ENCODE measurements around the gene CNTNAP2. TPM values are rescaled to one million over a fixed set of nuclear protein-coding genes. Genes with fewer than 3 reads are reported as not detected.
"Not testable (repeated sequence)": the region's sequence is repeated elsewhere in the genome, so short reads cannot be mapped to it uniquely, and the experiment has no call there.

CNTNAP2 gene
- total RNA-seq, 1 donor = 0.54 TPM

DNA sequence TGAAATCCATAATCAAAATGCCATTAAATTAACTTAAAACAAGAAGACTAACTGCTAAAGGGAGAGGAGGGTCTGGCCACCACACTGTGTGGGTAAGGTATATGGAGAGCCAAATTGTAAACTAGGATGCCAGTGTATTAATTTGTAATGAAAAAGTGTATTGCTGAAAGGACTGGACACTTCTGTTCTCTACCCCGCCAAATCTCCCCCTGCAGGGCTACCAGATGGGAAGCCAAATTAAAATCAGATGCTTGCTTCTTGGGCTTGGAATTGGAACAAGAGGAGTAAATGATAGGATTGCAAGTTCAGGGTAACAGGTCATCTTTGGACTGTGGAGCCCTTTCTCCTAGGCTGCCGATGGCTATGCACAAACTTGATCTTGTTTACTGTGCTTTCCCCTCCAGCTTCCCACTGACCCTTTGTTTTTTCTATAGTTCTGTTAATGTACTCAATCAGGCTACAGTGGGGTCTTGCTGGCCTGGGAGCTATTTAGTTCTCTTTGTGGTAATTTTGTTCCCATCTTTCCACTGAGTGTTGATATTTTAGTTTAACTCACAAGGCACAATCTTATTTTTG, 1541.9 kb downstream of the CNTNAP2 start:
- DNase-seq (ENCODE audit: low read depth in 2 of 3, low spot score in 2 of 3) = no peak

DNA sequence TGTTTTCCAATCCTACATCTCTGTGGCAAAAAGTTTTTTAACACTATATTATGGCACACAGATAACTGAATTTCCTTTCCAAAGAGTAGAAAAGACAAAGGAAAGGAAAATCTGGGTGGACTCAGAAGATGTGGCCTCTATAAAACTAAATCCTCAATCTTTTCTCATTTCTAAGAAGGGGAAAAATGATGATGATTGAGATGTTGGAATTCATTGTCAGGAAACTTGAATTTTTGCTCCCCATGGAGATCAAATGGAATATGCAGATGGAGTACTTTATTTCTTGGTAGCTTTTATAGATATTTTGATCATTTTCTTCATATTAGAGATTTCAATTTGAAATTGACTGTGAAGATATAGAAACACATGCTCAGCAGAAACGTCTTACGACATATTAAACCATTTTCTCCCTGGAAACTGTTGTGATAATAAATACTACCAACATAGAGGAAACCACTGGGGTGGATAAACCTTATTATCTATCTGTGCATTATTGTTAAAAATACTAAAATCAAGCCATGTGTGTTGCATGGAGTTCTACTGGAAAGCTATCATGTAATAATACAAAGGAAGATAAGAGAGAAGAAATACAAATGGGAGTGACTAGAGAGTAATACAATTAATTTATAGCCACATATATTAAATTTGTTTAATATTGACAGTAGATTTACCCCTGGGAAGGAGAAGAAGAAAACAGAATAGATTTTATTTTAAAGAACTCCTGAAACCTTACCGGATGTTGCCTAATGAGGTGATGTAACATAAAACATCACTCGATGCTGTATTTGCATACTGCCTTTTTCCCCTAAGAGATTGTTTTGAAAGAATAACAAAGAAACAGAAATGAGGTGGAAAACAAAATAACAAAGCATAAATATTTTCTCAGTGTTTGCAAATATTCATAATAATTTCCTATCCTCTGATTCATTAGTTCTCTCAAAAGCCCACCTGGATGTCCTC, 1542.7 kb downstream of the CNTNAP2 start:
- no peak for DNase-seq (ENCODE audit: low read depth in 2 of 3, low spot score in 2 of 3)

DNA sequence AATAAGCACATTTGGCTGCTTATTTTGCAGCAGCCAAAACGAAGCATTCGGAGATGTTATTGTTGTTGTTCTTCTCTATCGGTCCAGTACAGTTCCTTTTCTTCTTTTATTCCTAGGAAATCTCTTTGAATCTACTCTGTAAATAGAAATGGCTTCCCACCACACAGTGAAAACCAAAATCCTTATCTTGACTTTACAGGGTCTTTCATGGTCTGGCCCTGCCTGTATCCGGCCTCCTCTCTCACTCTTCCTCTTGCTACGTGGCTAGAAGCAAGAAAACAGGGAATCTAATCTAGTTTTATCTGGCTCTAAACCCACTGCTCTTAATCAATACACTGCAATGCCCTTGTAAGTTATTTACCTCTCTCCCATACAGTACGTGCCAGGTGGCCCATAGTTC, 1547.9 kb downstream of the CNTNAP2 start:
- DNase-seq (ENCODE audit: low read depth in 2 of 3, low spot score in 2 of 3) = peak in 2 of 3 donors; percentile 13 to 58

DNA sequence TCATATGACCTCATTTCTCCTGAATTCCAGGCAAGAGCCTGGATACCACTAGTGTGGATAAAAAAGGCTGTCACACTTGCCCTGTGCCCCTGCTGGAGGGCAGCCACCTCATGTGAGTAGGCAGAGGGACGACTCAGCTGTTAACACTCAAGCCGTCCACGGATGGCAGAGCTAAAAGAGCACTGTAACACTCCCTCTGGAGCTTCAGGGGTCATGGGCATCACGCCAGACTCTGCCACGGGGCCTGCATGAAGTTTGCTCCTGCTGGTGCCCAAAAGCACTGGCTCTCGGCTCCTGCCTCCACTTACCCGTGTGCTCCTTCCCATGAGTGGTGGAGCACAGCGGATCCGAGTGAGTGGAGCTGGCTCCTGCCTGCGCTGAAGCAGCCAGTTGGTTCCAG, 1554.2 kb downstream of the CNTNAP2 start:
- DNase-seq (ENCODE audit: low read depth in 2 of 3, low spot score in 2 of 3) = no peak

DNA sequence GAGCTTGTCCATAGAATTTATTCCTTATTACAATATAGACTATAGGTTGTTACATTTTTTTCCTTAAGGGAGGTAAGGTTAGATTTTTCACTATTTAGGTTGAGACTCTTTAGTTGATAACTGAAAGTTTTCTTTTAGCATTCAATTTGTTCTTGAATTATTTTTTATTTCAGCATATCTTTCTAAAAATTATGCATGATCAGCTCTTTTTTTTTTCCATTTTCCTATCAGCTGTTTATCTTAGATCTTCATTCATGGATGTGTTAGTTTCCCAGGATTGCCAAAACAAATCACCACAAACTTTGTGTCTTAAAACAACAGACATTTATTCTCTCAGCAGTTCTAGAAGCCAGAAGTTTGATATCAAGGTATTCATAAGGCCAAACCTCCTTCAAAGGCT, 1558.1 kb downstream of the CNTNAP2 start:
- no peak for DNase-seq (ENCODE audit: low read depth in 2 of 3, low spot score in 2 of 3)

DNA sequence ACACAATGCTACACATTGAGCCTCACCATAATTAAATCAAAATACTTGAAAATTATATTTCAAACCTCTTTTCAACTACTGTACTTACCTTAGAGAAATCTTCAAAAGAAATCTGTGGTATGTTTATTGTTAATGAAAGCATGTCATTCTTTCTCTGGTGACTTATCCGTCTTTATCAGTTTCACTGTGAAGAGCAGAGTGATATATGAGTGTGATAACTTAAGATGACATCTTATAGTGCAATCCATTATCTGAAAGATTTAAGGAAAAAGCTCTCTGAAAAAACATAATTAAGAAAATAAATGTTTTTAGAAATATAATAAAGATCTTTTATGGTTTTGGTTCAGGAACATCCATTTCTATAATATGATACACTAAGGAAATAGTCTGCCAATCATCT, 1562.3 kb downstream of the CNTNAP2 start:
- DNase-seq (ENCODE audit: low read depth in 2 of 3, low spot score in 2 of 3) = no peak

DNA sequence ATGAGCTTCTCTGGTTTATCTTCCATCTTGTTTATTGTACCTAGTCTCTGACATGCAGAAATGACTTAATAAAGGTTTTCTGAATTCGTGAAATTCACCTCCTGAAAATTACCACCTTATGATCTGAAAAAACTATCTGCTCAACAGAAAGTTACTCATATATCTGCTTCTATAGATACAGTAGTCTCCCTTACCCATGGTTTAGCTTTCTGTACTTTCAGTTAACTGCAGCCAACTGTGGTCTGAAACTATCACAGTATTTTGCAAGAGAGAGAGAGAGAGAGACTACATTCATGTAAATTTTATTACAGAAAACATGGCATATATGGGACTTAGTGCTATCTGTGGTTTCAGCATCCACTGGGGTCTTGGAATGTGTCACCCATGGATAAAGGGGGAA, 1564.9 kb downstream of the CNTNAP2 start:
- no peak for DNase-seq (ENCODE audit: low read depth in 2 of 3, low spot score in 2 of 3)

DNA sequence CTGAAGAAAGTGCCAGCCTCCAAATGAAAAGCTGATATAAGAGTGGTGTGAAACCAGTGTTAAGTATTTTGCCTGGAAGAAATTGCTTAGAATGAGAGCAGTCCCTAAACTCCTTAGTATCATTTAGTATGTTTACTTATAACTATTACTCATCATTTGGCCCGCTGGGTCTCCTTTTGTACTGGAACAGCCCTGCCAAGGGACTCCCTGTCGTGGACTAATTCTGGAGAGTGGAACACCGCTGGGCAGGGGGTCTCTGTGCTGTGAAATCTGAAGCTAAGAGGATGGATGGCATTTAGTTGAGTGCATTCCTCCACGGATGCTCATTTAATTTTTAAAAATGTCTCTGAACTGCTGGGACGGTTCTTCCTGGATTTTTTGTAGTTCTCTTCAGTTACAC, 1584.1 kb downstream of the CNTNAP2 start:
- no peak for DNase-seq (ENCODE audit: low read depth in 2 of 3, low spot score in 2 of 3)

DNA sequence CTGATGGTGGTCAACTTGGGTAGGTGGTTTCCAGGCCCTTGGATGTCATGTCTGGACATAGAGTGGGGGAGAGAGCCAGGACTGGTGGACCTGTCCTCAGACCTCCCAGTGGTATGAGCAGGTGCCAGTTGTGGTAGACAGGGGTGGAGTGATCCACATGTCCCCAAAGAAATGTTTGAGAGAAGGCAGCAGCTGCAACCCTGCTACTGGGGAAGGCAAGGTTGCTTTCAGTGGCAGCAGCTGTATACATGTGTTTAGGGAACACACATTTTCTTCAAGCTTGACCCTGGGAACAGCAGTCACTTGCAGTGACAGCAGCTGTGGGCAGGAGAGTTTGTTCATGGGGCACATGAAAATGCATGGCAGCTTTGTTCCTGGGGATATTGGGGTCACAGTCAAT, 1591.3 kb downstream of the CNTNAP2 start:
- no peak for DNase-seq (ENCODE audit: low read depth in 2 of 3, low spot score in 2 of 3)

DNA sequence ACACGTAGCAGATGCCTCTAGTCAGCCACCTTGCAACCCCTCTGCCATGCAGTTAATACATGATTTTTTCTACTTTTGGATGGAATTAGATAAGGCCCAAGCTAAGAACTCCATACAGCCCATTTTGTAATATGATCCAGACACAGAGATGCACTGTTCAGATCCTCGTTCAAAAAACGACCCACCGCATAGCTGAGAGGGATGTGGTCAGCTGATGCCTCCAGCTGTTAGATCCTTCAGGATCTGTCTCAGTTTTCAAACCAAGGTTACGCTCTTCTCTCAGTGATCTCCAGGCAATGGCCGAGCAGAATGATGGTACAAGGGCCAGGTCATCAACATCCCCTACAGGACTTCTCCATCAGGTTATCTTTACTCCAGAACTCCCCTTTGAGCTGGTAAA, 1592.3 kb downstream of the CNTNAP2 start:
- no peak for DNase-seq (ENCODE audit: low read depth in 2 of 3, low spot score in 2 of 3)

DNA sequence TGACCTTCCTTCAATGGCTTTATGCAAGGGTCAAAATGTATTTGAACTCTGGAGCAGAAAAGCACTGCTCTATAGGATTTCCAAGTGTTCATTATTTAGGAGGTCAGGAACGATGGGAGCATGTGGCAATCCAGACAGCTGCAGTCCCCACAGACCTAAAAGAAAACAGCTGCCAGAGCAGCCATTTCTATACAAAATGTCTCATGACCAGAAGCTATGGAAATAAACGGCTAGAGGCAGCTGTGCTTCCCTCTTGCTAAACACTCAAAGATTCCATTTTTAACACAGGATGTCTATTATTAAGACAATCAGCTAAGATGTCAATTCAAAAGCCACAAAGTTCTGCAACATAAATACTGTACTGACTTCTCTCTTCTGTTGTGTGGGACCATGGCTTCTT, 1594.8 kb downstream of the CNTNAP2 start:
- peak in 1 of 3 donors; percentile 50 for DNase-seq (ENCODE audit: low read depth in 2 of 3, low spot score in 2 of 3)

DNA sequence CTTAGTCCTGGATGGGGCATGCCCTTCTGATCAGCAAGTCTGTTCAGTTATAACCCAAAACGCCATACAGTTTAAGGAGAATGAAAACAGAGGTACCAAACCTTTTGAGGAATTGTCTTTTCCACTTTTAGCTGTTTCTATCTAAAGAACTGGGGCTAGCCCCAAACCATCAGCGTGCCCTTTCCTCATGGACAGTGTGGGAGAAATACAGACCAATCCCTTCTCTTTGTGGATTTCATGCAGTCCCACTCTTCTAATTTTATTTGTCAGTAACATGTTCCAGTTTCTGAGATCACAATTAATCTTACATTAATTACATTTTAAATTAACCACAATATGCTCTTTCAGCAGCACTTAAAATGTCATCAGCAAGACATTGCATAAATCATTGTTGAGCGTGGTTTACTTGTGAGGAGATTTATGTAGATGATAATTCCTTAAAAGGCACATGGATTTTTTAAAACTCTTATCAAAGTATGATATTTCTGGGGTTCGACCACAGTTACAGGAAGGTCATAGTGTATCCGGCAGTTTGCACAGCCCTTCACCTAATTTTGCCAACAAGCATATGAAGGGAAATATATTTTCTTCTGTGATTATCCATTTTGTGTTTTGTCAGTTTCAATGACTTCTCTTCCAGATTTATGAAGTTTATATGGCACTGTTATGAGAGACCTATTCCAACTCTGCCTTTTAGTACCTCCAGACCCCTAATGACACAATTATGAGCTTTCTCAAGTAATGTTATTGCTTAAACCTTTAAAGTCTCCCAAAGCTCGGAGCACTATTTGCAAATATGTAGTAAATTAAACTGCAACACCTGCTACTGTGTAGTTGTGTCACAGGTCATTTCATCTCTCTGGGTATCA, 1605.6 kb downstream of the CNTNAP2 start:
- DNase-seq (ENCODE audit: low read depth in 2 of 3, low spot score in 2 of 3) = no peak

DNA sequence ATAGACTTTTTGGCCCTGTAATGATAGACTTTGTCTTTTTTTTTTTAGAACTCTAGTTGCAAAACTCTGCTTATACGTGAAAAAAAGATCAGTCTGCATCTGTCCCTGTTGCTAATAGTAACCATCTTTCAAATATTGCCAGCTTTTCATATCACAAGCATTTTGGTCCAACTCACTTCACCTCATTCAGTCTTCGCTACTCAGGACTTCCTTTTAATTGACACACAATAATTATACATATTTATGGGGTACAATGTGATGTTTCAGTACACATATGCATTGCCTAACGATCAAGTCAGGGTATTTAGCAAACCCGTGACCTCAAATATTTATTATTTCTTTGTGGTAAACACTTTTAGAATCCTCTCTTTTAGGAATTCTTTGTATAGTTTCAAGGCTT, 1606.9 kb downstream of the CNTNAP2 start:
- DNase-seq (ENCODE audit: low read depth in 2 of 3, low spot score in 2 of 3) = no peak

DNA sequence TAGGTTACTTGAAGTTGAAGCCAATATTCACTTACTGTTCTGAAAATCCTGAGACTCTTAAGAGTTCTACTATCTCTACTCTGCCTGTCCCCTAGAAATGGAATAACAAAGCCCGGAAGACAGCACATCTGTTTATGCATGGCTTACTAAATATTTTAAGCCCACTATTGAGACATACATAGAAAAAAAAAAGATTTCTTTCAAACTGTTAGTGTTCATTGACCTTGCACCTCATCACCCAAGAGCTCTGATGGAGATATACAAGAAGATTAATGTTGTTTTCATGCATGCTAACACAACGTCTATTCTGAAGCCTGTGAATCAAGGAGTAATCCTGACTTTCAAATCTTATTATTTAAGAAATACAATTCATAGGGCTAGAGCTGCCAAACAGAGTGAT, 1614.7 kb downstream of the CNTNAP2 start:
- DNase-seq (ENCODE audit: low read depth in 2 of 3, low spot score in 2 of 3) = no peak

DNA sequence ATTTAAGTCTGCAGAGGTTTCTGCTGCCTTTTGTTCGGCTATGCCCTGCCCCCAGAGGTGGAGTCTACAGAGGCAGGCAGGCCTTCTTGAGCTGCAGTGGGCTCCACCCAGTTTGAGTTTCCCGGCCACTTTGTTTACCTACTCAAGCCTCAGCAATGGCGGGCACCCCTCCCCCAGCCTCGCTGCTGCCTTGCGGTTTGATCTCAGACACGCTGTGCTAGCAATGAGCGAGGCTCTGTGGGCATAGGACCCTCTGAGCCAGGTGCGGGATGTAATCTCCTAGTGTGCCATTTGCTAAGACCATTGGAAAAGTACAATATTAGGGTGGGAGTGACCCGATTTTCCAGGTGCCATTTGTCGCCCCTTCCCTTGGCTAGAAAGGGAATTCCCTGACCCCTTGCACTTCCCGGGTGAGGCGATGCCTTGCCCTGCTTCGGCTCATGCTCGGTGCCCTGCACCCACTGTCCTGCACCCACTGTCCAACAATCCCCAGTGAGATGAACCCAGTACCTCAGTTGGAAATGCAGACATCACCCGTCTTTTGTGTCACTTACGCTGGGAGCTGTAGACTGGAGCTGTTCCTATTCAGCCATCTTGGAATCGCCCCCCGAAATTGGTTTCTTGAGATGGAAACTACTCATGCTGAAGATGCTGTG, 1621.1 kb downstream of the CNTNAP2 start:
- not testable (repeated sequence) for DNase-seq (ENCODE audit: low read depth in 2 of 3, low spot score in 2 of 3)

DNA sequence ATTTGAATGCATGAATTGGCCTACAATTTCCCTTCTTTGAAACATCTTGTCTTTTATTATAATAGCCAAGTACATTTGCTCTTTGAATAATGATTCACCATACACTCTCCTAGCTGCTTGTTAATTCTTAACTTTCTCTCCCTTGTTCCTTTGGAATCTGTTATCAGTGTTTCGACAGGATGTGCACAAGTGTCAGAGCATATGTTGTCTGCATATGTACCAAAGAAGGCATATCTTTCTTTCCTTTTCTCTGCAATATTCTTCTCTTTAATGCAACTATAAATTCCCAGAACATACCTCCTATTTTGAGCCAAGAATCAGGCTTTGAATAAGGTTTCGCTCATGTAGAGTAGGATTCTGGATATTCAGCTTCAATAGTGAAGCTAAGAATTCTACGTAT, 1625.7 kb downstream of the CNTNAP2 start:
- no peak for DNase-seq (ENCODE audit: low read depth in 2 of 3, low spot score in 2 of 3)

DNA sequence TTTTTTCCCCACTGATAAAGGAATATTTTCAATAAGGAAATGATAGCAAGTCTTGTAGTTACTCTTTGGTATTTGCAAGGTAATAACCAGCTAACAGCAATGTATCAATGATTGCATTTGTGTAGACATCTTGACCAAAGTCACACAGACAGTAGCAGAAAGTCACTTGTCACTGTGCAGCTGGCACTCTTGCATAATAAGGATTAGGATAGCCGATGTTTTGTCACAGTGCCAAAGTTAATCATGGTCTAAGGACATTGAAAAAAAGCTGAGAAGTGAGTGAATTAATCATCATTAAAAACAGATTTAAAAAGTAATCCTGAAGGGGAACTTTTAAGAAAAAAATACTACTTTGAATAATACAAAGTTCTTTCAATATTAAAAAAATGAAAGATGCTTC, 1639.7 kb downstream of the CNTNAP2 start:
- DNase-seq (ENCODE audit: low read depth in 2 of 3, low spot score in 2 of 3) = no peak

DNA sequence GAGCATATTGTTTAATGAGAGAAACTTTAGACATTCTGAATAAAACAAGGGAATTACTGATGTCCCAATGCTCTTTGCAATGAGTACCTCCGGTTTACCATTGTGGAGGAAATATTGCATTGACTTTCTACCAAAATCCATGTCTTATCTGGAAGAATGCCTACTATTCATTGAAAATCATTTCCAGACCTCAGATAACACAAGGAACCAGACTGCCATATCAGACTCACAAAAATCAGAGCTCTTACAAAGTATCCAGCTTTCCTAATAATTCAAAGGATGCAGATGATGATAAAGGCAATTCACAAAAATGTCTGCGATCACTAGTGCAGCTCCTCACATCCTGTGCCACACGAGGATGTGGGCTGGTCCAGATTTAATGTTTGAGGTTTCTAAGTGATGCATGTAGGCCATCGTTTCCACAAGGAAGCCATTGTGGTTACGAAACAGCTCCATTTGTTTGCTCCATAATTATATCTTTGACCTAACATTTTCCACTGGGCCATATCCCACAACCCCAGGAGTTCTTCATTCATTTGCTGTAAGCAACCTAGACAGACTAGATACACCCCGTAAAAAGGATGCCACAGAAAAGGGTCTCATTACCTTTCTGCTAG, 1642.8 kb downstream of the CNTNAP2 start:
- DNase-seq (ENCODE audit: low read depth in 2 of 3, low spot score in 2 of 3) = no peak

DNA sequence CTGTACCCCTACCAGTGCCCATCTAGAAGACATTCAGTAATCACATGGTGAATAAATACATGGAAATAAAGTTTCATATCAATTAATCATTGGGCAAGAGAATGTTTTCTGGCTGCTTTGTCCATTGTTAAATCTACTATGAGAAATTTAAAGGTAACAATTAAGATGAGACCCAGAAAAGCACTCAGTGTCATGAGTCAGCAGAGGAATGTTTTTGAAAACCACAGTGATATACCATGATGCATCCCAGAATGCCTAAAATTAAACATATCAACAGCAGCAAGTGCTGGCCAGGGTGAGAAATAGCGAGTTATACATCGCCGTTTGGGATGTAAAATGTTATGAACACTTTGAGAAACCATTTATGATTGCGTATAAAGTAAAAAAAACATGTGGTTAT, 1648.7 kb downstream of the CNTNAP2 start:
- DNase-seq (ENCODE audit: low read depth in 2 of 3, low spot score in 2 of 3) = no peak

DNA sequence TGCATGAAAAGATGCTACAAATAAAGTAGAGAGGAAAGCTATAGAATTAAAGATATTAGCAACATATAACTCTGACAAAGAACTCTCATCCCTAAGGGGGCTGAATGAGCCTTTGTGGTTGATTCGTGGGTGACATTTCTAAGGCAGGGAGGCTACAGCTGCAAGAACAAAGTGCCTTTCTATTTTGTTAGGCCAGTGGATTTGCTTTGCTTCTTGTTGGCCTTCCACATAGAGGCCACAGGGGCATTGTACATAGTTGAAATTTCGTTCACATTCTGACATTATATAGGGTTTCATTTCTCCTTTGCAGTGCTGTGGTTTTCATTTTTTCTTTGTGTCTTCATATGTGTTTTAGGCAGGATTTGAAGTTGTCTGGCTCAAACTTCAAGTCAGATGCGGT, 1654.7 kb downstream of the CNTNAP2 start:
- no peak for DNase-seq (ENCODE audit: low read depth in 2 of 3, low spot score in 2 of 3)

All from hematopoietic multipotent progenitor cell (in vitro differentiated cells).